Left lung (tissue), 14 donors: ENCODE data around the gene HOXA3. TPM values are rescaled to one million over a fixed set of nuclear protein-coding genes. Genes with fewer than 3 reads are reported as not detected.

Experiments used
- ATAC-seq: fragments of 200-7000 bp; cut with Tn5 transposase; one replicate; pipeline ENCODE4 v1.9.1; 2020; ENCODE audit warnings: moderate library complexity
- DNase-seq, 4 donors: peaks; one replicate each; pipeline ENCODE4 v3.0.0-alpha.2; 2013 to 2020
- H3K27ac ChIP-seq, 2 donors: fragments of 200-600 bp; sonication (generic) in 1 of 2; one replicate each; pipeline versions ENCODE4 v1.5.0 to v1.8.0; 2020 to 2021
- H3K27me3 ChIP-seq, 2 donors: fragments of 200-600 bp; sonication (generic) in 1 of 2; one replicate each; pipeline versions ENCODE4 v1.5.0 to v1.8.0; 2020 to 2021
- H3K36me3 ChIP-seq, 2 donors: fragments of 200-600 bp; sonication (generic) in 1 of 2; one replicate each; pipeline versions ENCODE4 v1.5.0 to v1.8.0; 2020 to 2021
- H3K4me1 ChIP-seq, 2 donors: fragments of 200-600 bp; one replicate each; pipeline ENCODE4 v1.8.0; 2021
- H3K4me3 ChIP-seq, 2 donors: fragments of 200-600 bp; sonication (generic) in 1 of 2; one replicate each; pipeline versions ENCODE4 v1.5.0 to v1.8.0; 2020 to 2021; ENCODE audit warnings: mild to moderate bottlenecking in 1 of 2
- H3K9me3 ChIP-seq, 2 donors: fragments of 200-600 bp; sonication (generic) in 1 of 2; one replicate each; pipeline versions ENCODE4 v1.5.0 to v1.8.0; 2020 to 2021
- CTCF ChIP-seq, 2 donors: fragments of 200-600 bp; sonication (generic) in 1 of 2; IDR thresholded peaks; one replicate each; pipeline versions ENCODE4 v1.5.0 to v1.8.0; 2021; ENCODE audit warnings: antibody characterized with exemption in 2 of 2
- intact Hi-C, 2 donors: fragments of 100-400 bp; cut with DNase I; formaldehyde crosslinking; loops; one replicate each; pipeline versions ENCODE4 v1.11.2 to v1.14.2; 2022
- long read RNA-seq, 12 donors: library from polyadenylated mRNA in 2 of 12; unstranded in 2 of 12; transcript quantifications; one replicate each; pipeline ENCODE4 v2.0.0 and lab custom pipeline, GENCODE V29; 2019 to 2026
- polyA plus RNA-seq, 6 donors: library from polyadenylated mRNA; unstranded; fragments of 120-200 nt; gene quantifications; one replicate each; pipeline ENCODE4 v1.2.1, GENCODE V29; 2013; ENCODE audit not compliant: insufficient read length in 6 of 6
- total RNA-seq, 2 donors: library from RNA; stranded (reverse); fragmentation: NEBNext Ultra II Directional; extraction: Animal tissue kit (Norgen Biotek cat#: 25700); gene quantifications; one replicate each; pipeline ENCODE4 v1.2.1, GENCODE V29; 2021
- donor health status: DM: no; HTN: yes; CAD: no.
- donor health status: DM: no; HTN: no; CAD: no.

HOXA3 gene
- total RNA-seq (1 to 10 TPM; 5.7 to 8.8 TPM), polyA plus RNA-seq (10 to 100 TPM; 32.6 to 49.6 (median 42.5) TPM)
- long read RNA-seq, donor 1, transcript HOXA3-205 (2 exons, 503 nt) = major isoform, 7 of 40 reads
- long read RNA-seq, donor 1, partial matches to known transcripts = 33 of 40 reads
- long read RNA-seq, donor 1, other reads (novel, unspliced or antisense) = 0 of 40 reads
- long read RNA-seq, donor 2, transcript HOXA3-205 (2 exons, 503 nt) = major isoform, 7 of 29 reads
- long read RNA-seq, donor 2, partial matches to known transcripts = 14 of 29 reads
- long read RNA-seq, donor 2, other reads (novel, unspliced or antisense) = 5 of 29 reads
- long read RNA-seq, donor 3, partial matches to known transcripts = 0 of 10 reads
- long read RNA-seq, donor 3, other reads (novel, unspliced or antisense) = 8 of 10 reads
- long read RNA-seq, donor 4, partial matches to known transcripts = 0 of 1 reads
- long read RNA-seq, donor 4, other reads (novel, unspliced or antisense) = 1 of 1 reads
- long read RNA-seq, donor 5, partial matches to known transcripts = 0 of 4 reads
- long read RNA-seq, donor 5, other reads (novel, unspliced or antisense) = 0 of 4 reads
- long read RNA-seq, donor 6, partial matches to known transcripts = 16 of 19 reads
- long read RNA-seq, donor 6, other reads (novel, unspliced or antisense) = 0 of 19 reads
- long read RNA-seq, donor 7, partial matches to known transcripts = 0 of 2 reads
- long read RNA-seq, donor 7, other reads (novel, unspliced or antisense) = 0 of 2 reads
- long read RNA-seq, donor 8, partial matches to known transcripts = 0 of 13 reads
- long read RNA-seq, donor 8, other reads (novel, unspliced or antisense) = 10 of 13 reads
- long read RNA-seq, donor 9 = 0 reads
- long read RNA-seq, donor 10 = 0 reads
- long read RNA-seq, donor 11, partial matches to known transcripts = 0 of 5 reads
- long read RNA-seq, donor 11, other reads (novel, unspliced or antisense) = 0 of 5 reads
- long read RNA-seq, donor 12, partial matches to known transcripts = 0 of 4 reads
- long read RNA-seq, donor 12, other reads (novel, unspliced or antisense) = 0 of 4 reads

GRCh38 chr7:27151931-27152815, at the start of gene HOXA3:
Gene HOXA3, minus strand, starts transcription at chr7:27152583. Its CDS starts 41,943 bp downstream, at chr7:27110640.
- DNase-seq = peak; percentile 38 to 81 (median 69)
- Histone ChIP-seq H3K4me1 (peaks cover 0 to 57% of the 10 kb centered on the region in 2 donors), H3K27me3 (peaks cover 85 to 100% of the 10 kb centered on the region in 2 donors), H3K9me3 (no peaks in the 10 kb centered on the region), H3K4me3 (peak within 1 kb of the TSS; percentile 41 to 46), H3K27ac (peak within 1 kb of the TSS; percentile 71 to 87), H3K36me3 (no peaks in the 10 kb centered on the region)
- TF ChIP-seq CTCF (IDR thresholded peaks at IDR 0.05) = no peak
- ATAC-seq = peak; percentile 8
- intact Hi-C loops = no loop called here

- H3K4me3 ChIP-seq = no peak overlapping the region
Measured at GRCh38 chr7:27201580-27202017, 49.2 kb upstream of the HOXA3 start.

GRCh38 chr7:27200761-27201579, 48.6 kb upstream of the HOXA3 start:
- H3K4me3 ChIP-seq = peak overlapping the region in 1 of 2 donors; percentile 28
- DNase-seq (no peak), ATAC-seq (peak; percentile 45)
- intact Hi-C loops = no loop called here
- H3K9me3 ChIP-seq = no peaks in the 10 kb centered on the region
- TF ChIP-seq CTCF (IDR thresholded peaks at IDR 0.05) = no peak
- no peaks in the 10 kb centered on the region for H3K36me3 ChIP-seq
- H3K27ac ChIP-seq = no peak overlapping the region
- H3K27me3 ChIP-seq = peaks cover 97 to 98% of the 10 kb centered on the region in 2 donors
- peaks cover 4 to 49% of the 10 kb centered on the region in 2 donors for H3K4me1 ChIP-seq

More at GRCh38 chr7:27201580-27202017, 49.2 kb upstream of the HOXA3 start:
- Histone ChIP-seq H3K27ac (no peak overlapping the region), H3K36me3 (no peaks in the 10 kb centered on the region), H3K27me3 (peaks cover 97 to 98% of the 10 kb centered on the region in 2 donors), H3K9me3 (no peaks in the 10 kb centered on the region), H3K4me1 (peaks cover 4 to 49% of the 10 kb centered on the region in 2 donors)
- TF ChIP-seq CTCF (IDR thresholded peaks at IDR 0.05) = no peak
- intact Hi-C loops = no loop called here
- ATAC-seq (no peak), DNase-seq (no peak)
